H1 (cell line): ENCODE results near the gene HOATZ. TPM values are rescaled to one million over a fixed set of nuclear protein-coding genes. Genes with fewer than 3 reads are reported as not detected.

Experiments
- CTCF ChIA-PET: fragments of 300-600 bp; sonication (Branson Sonifier 250); formaldehyde crosslinking; loops from one replicate; lab custom pipeline; 2021; ENCODE audit not compliant: partially characterized antibody; lab: Charles Lee
- POLR2A ChIA-PET: fragments of 300-600 bp; sonication (Branson Sonifier 250); formaldehyde crosslinking; loops from one replicate; lab custom pipeline; 2021; ENCODE audit warnings: inconsistent platforms; ENCODE audit not compliant: partially characterized antibody; lab: Charles Lee
- DNase-seq, 2 experiments: peaks; one replicate each; pipeline versions ENCODE4 v3.0.0 to v3.0.0-alpha.2; 2010 to 2022; ENCODE audit warnings: low spot score in 2 of 2, low read depth in 1 of 2, mixed read lengths in 1 of 2
- FAIRE-seq: peaks from 2 replicates; lab custom pipeline; 2011; peaks lifted over from hg19 to GRCh38; lab: Jason Lieb, UNC
- H2AFZ ChIP-seq: 2 replicates; pipeline ENCODE4 v1.8.1; 2012; ENCODE audit warnings: low read length, inconsistent platforms
- H2AK5ac ChIP-seq: 2 replicates; pipeline ENCODE4 v1.6.1; 2013; ENCODE audit warnings: low read depth, low read length
- H2BK120ac ChIP-seq: replicated peaks from 2 replicates; pipeline ENCODE3; 2013; ENCODE audit warnings: low read depth, low read length, inconsistent platforms
- H2BK12ac ChIP-seq: 2 replicates; pipeline ENCODE4 v1.6.1; 2013; ENCODE audit warnings: low read depth, low read length
- H2BK15ac ChIP-seq: 2 replicates; pipeline ENCODE4 v1.6.1; 2013; ENCODE audit warnings: low read length
- H2BK20ac ChIP-seq: 2 replicates; pipeline ENCODE4 v1.6.1; 2013; ENCODE audit warnings: low read length
- H2BK5ac ChIP-seq: 2 replicates; pipeline ENCODE4 v1.6.1; 2013; ENCODE audit warnings: low read depth, low read length
- H3K14ac ChIP-seq: 2 replicates; pipeline ENCODE4 v1.6.1; 2013; ENCODE audit warnings: inconsistent platforms; ENCODE audit not compliant: insufficient read length
- H3K18ac ChIP-seq: 2 replicates; pipeline ENCODE4 v1.6.1; 2013; ENCODE audit warnings: low read length; ENCODE audit errors: extremely low read depth
- H3K23ac ChIP-seq: 2 replicates; pipeline ENCODE4 v1.6.1; 2013; ENCODE audit warnings: inconsistent platforms; ENCODE audit not compliant: insufficient read length
- H3K23me2 ChIP-seq: 2 replicates; pipeline ENCODE4 v1.6.1; 2013; ENCODE audit warnings: low read depth, low read length
- H3K27ac ChIP-seq: 2 replicates; pipeline ENCODE4 v1.6.1; 2011; ENCODE audit warnings: low read depth, low read length, inconsistent platforms
- H3K27me3 ChIP-seq, 4 experiments: replicated peaks in 1 of 4; 1 replicate in 1 of 4; 2 replicates in 3 of 4; pipeline versions ENCODE4 v1.6.1 to v1.8.1; 2011 to 2013; ENCODE audit warnings: low read length in 3 of 4, mild to moderate bottlenecking in 3 of 4, inconsistent platforms in 2 of 4, mixed read lengths in 2 of 4, moderate library complexity in 1 of 4; ENCODE audit not compliant: control insufficient read depth in 3 of 4, insufficient read depth in 3 of 4; ENCODE audit errors: extremely low read depth in 1 of 4
- H3K36me3 ChIP-seq, 4 experiments: 2 replicates each; pipeline versions ENCODE4 v1.6.1 to v1.8.1; 2011 to 2013; ENCODE audit warnings: mild to moderate bottlenecking in 4 of 4, low read length in 3 of 4, moderate library complexity in 2 of 4, control low read depth in 1 of 4, inconsistent platforms in 1 of 4; ENCODE audit not compliant: insufficient read depth in 4 of 4, control insufficient read depth in 2 of 4
- H3K4ac ChIP-seq: replicated peaks from 2 replicates; pipeline ENCODE3; 2013; ENCODE audit warnings: low read length, low read depth, mixed read lengths, inconsistent platforms; ENCODE audit not compliant: insufficient read length
- H3K4me1 ChIP-seq, 4 experiments: replicated peaks in 1 of 4; 1 replicate in 1 of 4; 2 replicates in 3 of 4; pipeline versions ENCODE4 v1.6.1 to v1.8.1; 2011 to 2013; ENCODE audit warnings: low read length in 3 of 4, inconsistent platforms in 2 of 4, mixed read lengths in 1 of 4; ENCODE audit not compliant: insufficient read depth in 4 of 4, control insufficient read depth in 3 of 4
- H3K4me2 ChIP-seq, 2 experiments: 2 replicates each; pipeline versions ENCODE4 v1.6.1 to v1.8.1; 2011 to 2013; ENCODE audit warnings: low read depth in 2 of 2, low read length in 2 of 2, control low read depth in 1 of 2, inconsistent platforms in 1 of 2, mild to moderate bottlenecking in 1 of 2; ENCODE audit not compliant: insufficient read depth in 1 of 2
- H3K4me3 ChIP-seq, 4 experiments: fragments of 200-600, 300-600 bp in 1 of 4; sonication (generic), shearing (Covaris generic), sonication (Bioruptor Twin) in 1 of 4; 2 replicates each; pipeline versions ENCODE4 v1.5.1 to v1.8.1; 2011 to 2016; ENCODE audit warnings: low read length in 4 of 4, low read depth in 3 of 4, control low read depth in 2 of 4, inconsistent platforms in 2 of 4, mild to moderate bottlenecking in 2 of 4, mixed read lengths in 1 of 4, moderate library complexity in 1 of 4; ENCODE audit not compliant: insufficient read depth in 2 of 4; ENCODE audit errors: extremely low read depth in 1 of 4
- H3K56ac ChIP-seq: replicated peaks from 2 replicates; pipeline ENCODE3; 2013; ENCODE audit warnings: low read depth, mild to moderate bottlenecking, mixed read lengths, low read length, inconsistent platforms; ENCODE audit not compliant: insufficient read length
- H3K79me1 ChIP-seq: 2 replicates; pipeline ENCODE4 v1.6.1; 2013; ENCODE audit warnings: low read depth, low read length, control low read depth
- H3K79me2 ChIP-seq, 2 experiments: 2 replicates each; pipeline versions ENCODE4 v1.6.1 to v1.8.1; 2012 to 2013; ENCODE audit warnings: low read length in 2 of 2, mild to moderate bottlenecking in 2 of 2, inconsistent platforms in 1 of 2; ENCODE audit not compliant: insufficient read depth in 2 of 2, control insufficient read depth in 1 of 2
- H3K9ac ChIP-seq, 4 experiments: replicated peaks in 1 of 4; 1 replicate in 1 of 4; 2 replicates in 3 of 4; pipeline versions ENCODE4 v1.6.1 to v1.8.1; 2011 to 2013; ENCODE audit warnings: low read depth in 3 of 4, low read length in 3 of 4, control low read depth in 2 of 4, mild to moderate bottlenecking in 2 of 4, moderate library complexity in 2 of 4, inconsistent platforms in 1 of 4; ENCODE audit errors: extremely low read depth in 1 of 4
- H3K9me3 ChIP-seq, 2 experiments: 2 replicates each; pipeline versions ENCODE4 v1.6.1 to v1.8.1; 2012 to 2013; ENCODE audit warnings: mild to moderate bottlenecking in 2 of 2, moderate library complexity in 2 of 2, control low read depth in 1 of 2, inconsistent platforms in 1 of 2, low read depth in 1 of 2, low read length in 1 of 2, mixed read lengths in 1 of 2; ENCODE audit not compliant: insufficient read depth in 2 of 2
- H4K20me1 ChIP-seq, 2 experiments: replicated peaks in 1 of 2; 2 replicates each; pipeline versions ENCODE3 to v1.8.1; 2011 to 2013; ENCODE audit warnings: inconsistent platforms in 2 of 2, low read length in 2 of 2, mild to moderate bottlenecking in 1 of 2; ENCODE audit not compliant: insufficient read depth in 2 of 2, control insufficient read depth in 1 of 2
- H4K5ac ChIP-seq: 2 replicates; pipeline ENCODE4 v1.6.1; 2013; ENCODE audit warnings: low read length, low read depth, mixed read lengths, inconsistent platforms; ENCODE audit not compliant: insufficient read length
- H4K8ac ChIP-seq: 2 replicates; pipeline ENCODE4 v1.8.0; 2013; ENCODE audit warnings: mild to moderate bottlenecking, moderate library complexity, low read length, inconsistent platforms; ENCODE audit not compliant: insufficient read depth; ENCODE audit errors: extremely low read depth
- H4K91ac ChIP-seq: replicated peaks from 2 replicates; pipeline ENCODE3; 2013; ENCODE audit warnings: low read length, mixed read lengths, inconsistent platforms; ENCODE audit not compliant: insufficient read length
- BACH1 ChIP-seq: IDR thresholded peaks from 2 replicates; pipeline ENCODE4 v1.6.1; 2012; ENCODE audit warnings: low read length, improper control_type of control experiment
- BRCA1 ChIP-seq: IDR thresholded peaks from 2 replicates; pipeline ENCODE4 v1.6.1; 2012; ENCODE audit warnings: low read depth, low read length, improper control_type of control experiment
- CHD2 ChIP-seq: IDR thresholded peaks from 2 replicates; pipeline ENCODE4 v1.6.1; 2012; ENCODE audit warnings: low read length, improper control_type of control experiment
- JUN ChIP-seq: IDR thresholded peaks from 2 replicates; pipeline ENCODE4 v1.6.1; 2011; ENCODE audit warnings: low read depth, mild to moderate bottlenecking, improper control_type of control experiment, low read length
- KDM1A ChIP-seq: fragments of 200-600, 300-600 bp; sonication (generic); IDR thresholded peaks from 2 replicates; pipeline ENCODE4 v1.7.1; 2016; ENCODE audit warnings: mild to moderate bottlenecking, low read length, borderline replicate concordance
- NANOG ChIP-seq: IDR thresholded peaks from 2 replicates; pipeline ENCODE4 v1.6.1; 2011; ENCODE audit warnings: low read length, low read depth, mild to moderate bottlenecking, inconsistent platforms; ENCODE audit not compliant: insufficient read depth, poor library complexity, severe bottlenecking
- POU5F1 ChIP-seq: IDR thresholded peaks from 2 replicates; pipeline ENCODE4 v1.6.1; 2011; ENCODE audit warnings: low read depth, mild to moderate bottlenecking, low read length, moderate library complexity
- SIRT6 ChIP-seq: IDR thresholded peaks from one replicate; pipeline ENCODE4 v1.7.1; 2012; ENCODE audit warnings: low read length, inconsistent platforms
- SRF ChIP-seq: IDR thresholded peaks from 2 replicates; pipeline ENCODE4 v1.6.1; 2011; ENCODE audit warnings: mild to moderate bottlenecking, low read depth, low read length, moderate library complexity
- TAF7 ChIP-seq: optimal IDR thresholded peaks from 2 replicates; pipeline ENCODE3; 2011; ENCODE audit warnings: low read depth, mild to moderate bottlenecking, inconsistent platforms, low read length, moderate library complexity, borderline replicate concordance
- TCF12 ChIP-seq: IDR thresholded peaks from 2 replicates; pipeline ENCODE4 v1.6.1; 2011; ENCODE audit warnings: low read depth, mild to moderate bottlenecking, low read length
- WGBS, 2 experiments: shearing (Covaris generic) in 1 of 2; methylation state at CpG; one replicate each; pipeline versions ENCODE4 v1.1.6 to v1.1.7; 2013 to 2015; ENCODE audit warnings: low lambda C conversion rate in 2 of 2, mixed read lengths in 2 of 2, inconsistent platforms in 1 of 2, low coverage in 1 of 2, missing lambda C conversion rate in 1 of 2; ENCODE audit not compliant: insufficient replicate concordance in 2 of 2, insufficient coverage in 1 of 2, insufficient read length in 1 of 2; ENCODE audit errors: extremely low coverage in 1 of 2, missing lambda C conversion rate in 1 of 2; 5-methylcytosine and 5-hydroxymethylcytosine counted together
- polyA plus RNA-seq, 7 experiments: library from polyadenylated mRNA; depleted of rRNA in 3 of 7; stranded (reverse) in 5 of 7; unstranded in 2 of 7; fragments of >200 nt in 5 of 7; fragments of 200-250 nt in 2 of 7; gene quantifications; 1 replicate in 5 of 7; 2 replicates in 1 of 7; 4 replicates in 1 of 7; pipeline versions ENCODE4 v1.2.1 to v1.2.3, GENCODE V29; 2011 to 2013; ENCODE audit warnings: missing spikeins in 2 of 7, mixed read lengths in 2 of 7
- total RNA-seq: library from RNA; stranded (reverse); fragmentation: NEBNext Ultra II Directional; extraction: Animal tissue kit (Norgen Biotek cat#: 25700); gene quantifications from 2 replicates; pipeline ENCODE4 v1.2.1, GENCODE V29; 2021
- TF ChIP-seq, protein P1 (sequence below): IDR thresholded peaks from 2 replicates; pipeline ENCODE4 v1.6.1; 2012; ENCODE audit warnings: inconsistent platforms

HOATZ gene
- total and polyA plus RNA-seq, 2 of the 8 experiments (the other 6 are each of a cell fraction or from before 2014, with no cell fraction given) = not detected

- H3K23me2 ChIP-seq = no peaks in the 10 kb centered on the region
- H3K23ac ChIP-seq = no peak overlapping the region
- H2AFZ ChIP-seq = no peak overlapping the region
- H3K4me1 ChIP-seq = no peaks in the 10 kb centered on the region; a peak in 1 of 7 replicates
- no peak overlapping the region for H2BK120ac ChIP-seq
- H4K8ac ChIP-seq = no peak overlapping the region
- no peaks in the 10 kb centered on the region for H3K79me1 ChIP-seq
- DNase-seq (no peak), FAIRE-seq (no peak)
- H3K27me3 ChIP-seq = no peaks in the 10 kb centered on the region
- H3K79me2 ChIP-seq = no peaks in the 10 kb centered on the region
- TF ChIP-seq TCF12 (no peak), SRF (no peak), TAF7 (no peak), BACH1 (no peak), CHD2 (no peak), BRCA1 (no peak), KDM1A (no peak), JUN (no peak), NANOG (no peak), SIRT6 (no peak), POU5F1 (no peak)
- TF ChIP-seq, protein P1, sequence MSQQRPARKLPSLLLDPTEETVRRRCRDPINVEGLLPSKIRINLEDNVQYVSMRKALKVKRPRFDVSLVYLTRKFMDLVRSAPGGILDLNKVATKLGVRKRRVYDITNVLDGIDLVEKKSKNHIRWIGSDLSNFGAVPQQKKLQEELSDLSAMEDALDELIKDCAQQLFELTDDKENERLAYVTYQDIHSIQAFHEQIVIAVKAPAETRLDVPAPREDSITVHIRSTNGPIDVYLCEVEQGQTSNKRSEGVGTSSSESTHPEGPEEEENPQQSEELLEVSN = no peak
- H3K18ac ChIP-seq = no peak overlapping the region
- H2BK15ac ChIP-seq = no peak overlapping the region
- H2BK5ac ChIP-seq = no peak overlapping the region
- WGBS, 2 experiments = 94% methylated on average over 6 of the region's 6 CpGs; no CpG with 5 or more reads in 1 of the 2 experiments
- no peak overlapping the region for H3K4ac ChIP-seq
- H3K56ac ChIP-seq = no peak overlapping the region
- no peak overlapping the region for H3K14ac ChIP-seq
- no peak overlapping the region for H3K27ac ChIP-seq
- no peak overlapping the region for H2AK5ac ChIP-seq
- H3K4me3 ChIP-seq = no peak overlapping the region
- POLR2A ChIA-PET = no interaction called here
- CTCF ChIA-PET = interaction anchor here (1.5 kb wide), 1 partner anchor 219 kb away, joined by 3 read pairs; no protein-coding TSS in a partner anchor
- no peak overlapping the region for H2BK12ac ChIP-seq
- H4K20me1 ChIP-seq = no peaks in the 10 kb centered on the region
- no peaks in the 10 kb centered on the region for H3K36me3 ChIP-seq
- no peak overlapping the region for H2BK20ac ChIP-seq
- no peak overlapping the region for H4K91ac ChIP-seq
- no peaks in the 10 kb centered on the region for H3K9me3 ChIP-seq
- H3K9ac ChIP-seq = no peak overlapping the region
- H3K4me2 ChIP-seq = no peak overlapping the region
- H4K5ac ChIP-seq = no peak overlapping the region
Measured at GRCh38 chr11:111570796-111571195, 56.2 kb downstream of the HOATZ start.
